Activated CD8-positive, alpha-beta memory T cell treated with anti-CD3 and anti-CD28 coated beads, Interleukin-2, amount 50 U/mL, for 4 hours (primary cell): ENCODE data around the gene CAPN10.
A peak's percentile ranks its signal among the peaks of the same experiment; 100 is the strongest.

Source experiments
- DNase-seq: peaks from one replicate; pipeline ENCODE4 v3.0.0-alpha.2; 2020

CAPN10 gene

GRCh38 chr2:240626531-240627300 is 40.2 kb downstream of the CAPN10 start:
- peak; percentile 21 for DNase-seq

- peak; percentile 12 for DNase-seq
Observed at GRCh38 chr2:240627736-240628506, 41.4 kb downstream of the CAPN10 start.

- no peak for DNase-seq
Observed at GRCh38 chr2:240628507-240628807, 41.9 kb downstream of the CAPN10 start.

- peak; percentile 12 for DNase-seq
Observed at GRCh38 chr2:240628808-240629618, 42.5 kb downstream of the CAPN10 start.

- no peak for DNase-seq
Observed at GRCh38 chr2:240629619-240629967, 43.1 kb downstream of the CAPN10 start.

- no peak for DNase-seq
Observed at GRCh38 chr2:240629968-240630770, 43.6 kb downstream of the CAPN10 start.

- DNase-seq, result no peak
Observed at GRCh38 chr2:240630771-240631547, 44.4 kb downstream of the CAPN10 start.

- no peak for DNase-seq
Observed at GRCh38 chr2:240631548-240632305, 45.2 kb downstream of the CAPN10 start.

GRCh38 chr2:240632306-240632721 is 45.8 kb downstream of the CAPN10 start:
- DNase-seq, result no peak

- DNase-seq, result no peak
Observed at GRCh38 chr2:240635121-240635997, 48.8 kb downstream of the CAPN10 start.

GRCh38 chr2:240635998-240636547 is 49.5 kb downstream of the CAPN10 start:
- DNase-seq, result no peak

GRCh38 chr2:240636563-240637115 is 50.1 kb downstream of the CAPN10 start:
- no peak for DNase-seq

- no peak for DNase-seq
Observed at GRCh38 chr2:240637116-240637900, 50.8 kb downstream of the CAPN10 start.

- DNase-seq, result no peak
Observed at GRCh38 chr2:240637901-240638345, 51.4 kb downstream of the CAPN10 start.

GRCh38 chr2:240638512-240639160 is 52.1 kb downstream of the CAPN10 start:
- DNase-seq, result no peak

GRCh38 chr2:240639566-240639965 is 53.0 kb downstream of the CAPN10 start:
- DNase-seq, result no peak

- peak; percentile 27 for DNase-seq
Observed at GRCh38 chr2:240640939-240641338, 54.4 kb downstream of the CAPN10 start.
